Measurements from ENCODE around the gene OGFOD3.

The OGFOD3 gene

GRCh38 chr17:82433560-82434215 is 15.3 kb upstream of the OGFOD3 start:
- H3K4me1 ChIP-seq (ENCODE audit: control insufficient read depth, low read depth, low read length) = no peaks in the 10 kb centered on the region
- no peak overlapping the region for H2BK15ac ChIP-seq (replicated peaks; ENCODE audit: low read depth)
- no peaks in the 10 kb centered on the region for H3K27me3 ChIP-seq (ENCODE audit: insufficient read depth, low read length, poor library complexity)
- no peak for DNase-seq
- no peaks in the 10 kb centered on the region for H3K79me1 ChIP-seq (ENCODE audit: low read length)
- no peak overlapping the region for H3K4ac ChIP-seq (ENCODE audit: low read depth, low read length)
- no peak overlapping the region for H3K9ac ChIP-seq (ENCODE audit: low read length)
- H3K23ac ChIP-seq (ENCODE audit: low read length) = no peak overlapping the region
- no peak overlapping the region for H2BK5ac ChIP-seq (ENCODE audit: low read length)
- no peak overlapping the region for H3K56ac ChIP-seq (ENCODE audit: low read length)
- no peak overlapping the region for H3K18ac ChIP-seq (ENCODE audit: low read length)
- no peak overlapping the region for H2BK120ac ChIP-seq (ENCODE audit: low read depth, low read length)
- H3K36me3 ChIP-seq (ENCODE audit: control insufficient read depth, insufficient read depth, low read length) = no peaks in the 10 kb centered on the region
- H4K5ac ChIP-seq (ENCODE audit: low read length) = no peak overlapping the region
- no peaks in the 10 kb centered on the region for H3K79me2 ChIP-seq (ENCODE audit: control insufficient read depth, insufficient read depth, low read length)
- H4K8ac ChIP-seq (ENCODE audit: low read depth, low read length) = no peak overlapping the region
- WGBS (ENCODE audit: extremely low coverage, insufficient coverage, low lambda C conversion rate) = no CpG with 5 or more reads among the region's 32 CpGs
- no peak overlapping the region for H3K27ac ChIP-seq (ENCODE audit: low read depth, low read length)
- H2AK5ac ChIP-seq (ENCODE audit: low read length) = no peak overlapping the region
- no peak overlapping the region for H3K4me3 ChIP-seq (ENCODE audit: low read length)
- no peak overlapping the region for H3K4me2 ChIP-seq (ENCODE audit: low read length)

GRCh38 chr17:82432017-82432416 is 13.6 kb upstream of the OGFOD3 start:
- H4K5ac ChIP-seq (ENCODE audit: low read length) = no peak overlapping the region
- H2BK120ac ChIP-seq (ENCODE audit: low read depth, low read length) = no peak overlapping the region
- no peaks in the 10 kb centered on the region for H3K27me3 ChIP-seq (ENCODE audit: insufficient read depth, low read length, poor library complexity)
- DNase-seq = no peak
- H2AK5ac ChIP-seq (ENCODE audit: low read length) = no peak overlapping the region
- no peaks in the 10 kb centered on the region for H3K79me1 ChIP-seq (ENCODE audit: low read length)
- no peaks in the 10 kb centered on the region for H3K4me1 ChIP-seq (ENCODE audit: control insufficient read depth, low read depth, low read length)
- no peak overlapping the region for H4K8ac ChIP-seq (ENCODE audit: low read depth, low read length)
- H3K4me3 ChIP-seq (ENCODE audit: low read length) = no peak overlapping the region
- no peak overlapping the region for H3K18ac ChIP-seq (ENCODE audit: low read length)
- H2BK15ac ChIP-seq (replicated peaks; ENCODE audit: low read depth) = no peak overlapping the region
- H3K27ac ChIP-seq (ENCODE audit: low read depth, low read length) = no peak overlapping the region
- WGBS (ENCODE audit: extremely low coverage, insufficient coverage, low lambda C conversion rate) = no CpG with 5 or more reads among the region's 8 CpGs
- H2BK5ac ChIP-seq (ENCODE audit: low read length) = no peak overlapping the region
- no peaks in the 10 kb centered on the region for H3K36me3 ChIP-seq (ENCODE audit: control insufficient read depth, insufficient read depth, low read length)
- no peak overlapping the region for H3K56ac ChIP-seq (ENCODE audit: low read length)
- H3K4ac ChIP-seq (ENCODE audit: low read depth, low read length) = no peak overlapping the region
- H3K23ac ChIP-seq (ENCODE audit: low read length) = no peak overlapping the region
- H3K79me2 ChIP-seq (ENCODE audit: control insufficient read depth, insufficient read depth, low read length) = no peaks in the 10 kb centered on the region
- H3K4me2 ChIP-seq (ENCODE audit: low read length) = no peak overlapping the region
- H3K9ac ChIP-seq (ENCODE audit: low read length) = no peak overlapping the region

GRCh38 chr17:82429824-82430223 is 11.4 kb upstream of the OGFOD3 start:
- H4K5ac ChIP-seq (ENCODE audit: low read length) = no peak overlapping the region
- no peaks in the 10 kb centered on the region for H3K4me1 ChIP-seq (ENCODE audit: control insufficient read depth, low read depth, low read length)
- H3K79me1 ChIP-seq (ENCODE audit: low read length) = no peaks in the 10 kb centered on the region
- no peak overlapping the region for H3K56ac ChIP-seq (ENCODE audit: low read length)
- H3K4me2 ChIP-seq (ENCODE audit: low read length) = no peak overlapping the region
- no peak overlapping the region for H3K4me3 ChIP-seq (ENCODE audit: low read length)
- no peak overlapping the region for H2BK15ac ChIP-seq (replicated peaks; ENCODE audit: low read depth)
- H2BK5ac ChIP-seq (ENCODE audit: low read length) = no peak overlapping the region
- H3K79me2 ChIP-seq (ENCODE audit: control insufficient read depth, insufficient read depth, low read length) = no peaks in the 10 kb centered on the region
- H2BK120ac ChIP-seq (ENCODE audit: low read depth, low read length) = no peak overlapping the region
- H2AK5ac ChIP-seq (ENCODE audit: low read length) = no peak overlapping the region
- WGBS (ENCODE audit: extremely low coverage, insufficient coverage, low lambda C conversion rate) = no CpG with 5 or more reads among the region's 7 CpGs
- no peak overlapping the region for H3K4ac ChIP-seq (ENCODE audit: low read depth, low read length)
- H3K36me3 ChIP-seq (ENCODE audit: control insufficient read depth, insufficient read depth, low read length) = no peaks in the 10 kb centered on the region
- no peak for DNase-seq
- no peak overlapping the region for H3K9ac ChIP-seq (ENCODE audit: low read length)
- no peak overlapping the region for H4K8ac ChIP-seq (ENCODE audit: low read depth, low read length)
- no peak overlapping the region for H3K23ac ChIP-seq (ENCODE audit: low read length)
- H3K27me3 ChIP-seq (ENCODE audit: insufficient read depth, low read length, poor library complexity) = no peaks in the 10 kb centered on the region
- H3K27ac ChIP-seq (ENCODE audit: low read depth, low read length) = no peak overlapping the region
- no peak overlapping the region for H3K18ac ChIP-seq (ENCODE audit: low read length)

- no CpG with 5 or more reads among the region's 3 CpGs for WGBS (ENCODE audit: extremely low coverage, insufficient coverage, low lambda C conversion rate)
- Histone ChIP-seq H3K56ac (ENCODE audit: low read length) (no peak overlapping the region), H4K5ac (ENCODE audit: low read length) (no peak overlapping the region), H3K27me3 (ENCODE audit: insufficient read depth, low read length, poor library complexity) (no peaks in the 10 kb centered on the region), H2BK120ac (ENCODE audit: low read depth, low read length) (no peak overlapping the region), H3K4ac (ENCODE audit: low read depth, low read length) (no peak overlapping the region), H3K27ac (ENCODE audit: low read depth, low read length) (no peak overlapping the region), H3K4me3 (ENCODE audit: low read length) (no peak overlapping the region), H3K36me3 (ENCODE audit: control insufficient read depth, insufficient read depth, low read length) (no peaks in the 10 kb centered on the region), H3K4me2 (ENCODE audit: low read length) (no peak overlapping the region), H3K4me1 (ENCODE audit: control insufficient read depth, low read depth, low read length) (no peaks in the 10 kb centered on the region), H3K18ac (ENCODE audit: low read length) (no peak overlapping the region), H3K23ac (ENCODE audit: low read length) (no peak overlapping the region), H2BK15ac (replicated peaks; ENCODE audit: low read depth) (no peak overlapping the region), H3K9ac (ENCODE audit: low read length) (no peak overlapping the region), H2BK5ac (ENCODE audit: low read length) (no peak overlapping the region), H3K79me2 (ENCODE audit: control insufficient read depth, insufficient read depth, low read length) (no peaks in the 10 kb centered on the region), H3K79me1 (ENCODE audit: low read length) (no peaks in the 10 kb centered on the region), H4K8ac (ENCODE audit: low read depth, low read length) (no peak overlapping the region), H2AK5ac (ENCODE audit: low read length) (no peak overlapping the region)
- no peak for DNase-seq
These were observed 10.2 kb upstream of the OGFOD3 start for GRCh38 chr17:82428546-82428945.

GRCh38 chr17:82424863-82425159 is 6.4 kb upstream of the OGFOD3 start:
- H2BK15ac ChIP-seq (replicated peaks; ENCODE audit: low read depth) = no peak overlapping the region
- no peaks in the 10 kb centered on the region for H3K27me3 ChIP-seq (ENCODE audit: insufficient read depth, low read length, poor library complexity)
- DNase-seq = no peak
- no peak overlapping the region for H3K56ac ChIP-seq (ENCODE audit: low read length)
- no peak overlapping the region for H4K5ac ChIP-seq (ENCODE audit: low read length)
- no peaks in the 10 kb centered on the region for H3K4me1 ChIP-seq (ENCODE audit: control insufficient read depth, low read depth, low read length)
- no CpG with 5 or more reads among the region's 2 CpGs for WGBS (ENCODE audit: extremely low coverage, insufficient coverage, low lambda C conversion rate)
- H3K4me3 ChIP-seq (ENCODE audit: low read length) = no peak overlapping the region
- H3K18ac ChIP-seq (ENCODE audit: low read length) = no peak overlapping the region
- no peak overlapping the region for H3K27ac ChIP-seq (ENCODE audit: low read depth, low read length)
- H3K79me1 ChIP-seq (ENCODE audit: low read length) = no peaks in the 10 kb centered on the region
- H2BK120ac ChIP-seq (ENCODE audit: low read depth, low read length) = no peak overlapping the region
- H3K4me2 ChIP-seq (ENCODE audit: low read length) = no peak overlapping the region
- H4K8ac ChIP-seq (ENCODE audit: low read depth, low read length) = no peak overlapping the region
- no peaks in the 10 kb centered on the region for H3K36me3 ChIP-seq (ENCODE audit: control insufficient read depth, insufficient read depth, low read length)
- H3K23ac ChIP-seq (ENCODE audit: low read length) = no peak overlapping the region
- H3K79me2 ChIP-seq (ENCODE audit: control insufficient read depth, insufficient read depth, low read length) = no peaks in the 10 kb centered on the region
- H2AK5ac ChIP-seq (ENCODE audit: low read length) = no peak overlapping the region
- no peak overlapping the region for H3K9ac ChIP-seq (ENCODE audit: low read length)
- no peak overlapping the region for H2BK5ac ChIP-seq (ENCODE audit: low read length)
- no peak overlapping the region for H3K4ac ChIP-seq (ENCODE audit: low read depth, low read length)
